ENCODE results near the gene S100B.
"Not testable (repeated sequence)": the region's sequence is repeated elsewhere in the genome, so short reads cannot be mapped to it uniquely, and the experiment has no call there.

S100B gene

GRCh38 chr21:46598581-46599572 is 6.0 kb downstream of the S100B start:
- no peak for DNase-seq

DNA sequence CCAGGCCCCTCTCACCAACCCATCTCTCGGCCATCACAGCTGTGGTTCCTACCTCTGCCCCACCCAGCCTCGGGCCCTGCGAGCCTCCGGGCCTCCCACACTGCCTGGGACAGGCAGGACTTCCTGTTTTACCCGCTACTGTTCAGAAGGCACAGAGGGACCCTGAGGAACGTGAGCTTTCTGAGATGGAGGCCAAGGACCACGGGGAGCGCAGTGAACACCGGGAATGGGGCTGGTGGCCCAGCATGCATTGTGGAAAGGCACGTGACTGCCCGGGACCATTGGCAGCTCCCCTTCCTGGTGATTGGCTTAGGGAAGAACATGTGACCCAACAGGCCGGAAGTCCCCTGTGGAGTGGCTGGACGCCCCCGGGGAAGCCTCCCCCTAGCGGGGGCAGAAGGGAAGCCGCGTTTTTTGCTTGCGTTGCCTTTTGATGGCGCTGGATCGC is 7.0 kb downstream of the S100B start:
- no peak for DNase-seq

GRCh38 chr21:46597031-46597430 is 7.9 kb downstream of the S100B start:
- no peak for DNase-seq

DNA sequence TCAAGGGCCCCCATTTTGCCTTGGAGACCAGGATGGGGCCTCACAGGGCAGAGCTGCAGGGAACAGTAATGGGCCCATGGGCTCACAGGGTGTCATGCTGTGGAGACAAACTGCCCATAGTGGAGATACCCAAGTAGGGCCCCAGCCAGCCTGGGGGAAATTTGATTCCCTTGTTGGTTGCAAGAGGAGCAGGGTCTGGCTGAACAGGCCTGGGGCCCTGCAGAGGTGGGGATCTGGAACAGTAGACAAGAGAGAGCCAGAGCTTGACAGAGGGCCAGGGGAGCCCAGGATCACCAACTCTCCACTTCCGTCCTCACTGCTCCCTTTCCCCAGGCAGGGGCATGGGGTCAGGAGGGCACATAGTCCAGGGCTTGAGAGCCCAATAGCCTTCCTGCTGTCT is 8.7 kb downstream of the S100B start:
- DNase-seq = no peak

DNA sequence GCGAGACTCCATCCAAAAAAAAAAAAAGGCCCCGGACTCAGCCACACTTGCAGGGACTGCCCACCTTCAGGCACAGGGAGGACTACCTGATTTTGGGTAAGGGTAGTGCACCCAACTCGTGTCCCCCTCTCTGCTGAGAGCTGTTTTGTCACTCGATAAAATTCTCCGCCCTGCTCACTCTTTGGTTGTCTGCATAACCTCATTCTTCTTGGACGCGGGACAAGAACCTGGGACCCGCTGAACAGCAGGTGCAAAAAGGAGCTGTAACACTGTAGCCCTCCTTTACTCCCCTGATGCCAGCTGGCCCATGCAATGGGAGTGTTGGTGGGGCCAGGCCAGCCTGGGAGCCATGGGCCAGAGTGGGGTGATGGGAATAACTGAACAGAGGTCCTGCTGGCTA is 10.6 kb downstream of the S100B start:
- DNase-seq = no peak

DNA sequence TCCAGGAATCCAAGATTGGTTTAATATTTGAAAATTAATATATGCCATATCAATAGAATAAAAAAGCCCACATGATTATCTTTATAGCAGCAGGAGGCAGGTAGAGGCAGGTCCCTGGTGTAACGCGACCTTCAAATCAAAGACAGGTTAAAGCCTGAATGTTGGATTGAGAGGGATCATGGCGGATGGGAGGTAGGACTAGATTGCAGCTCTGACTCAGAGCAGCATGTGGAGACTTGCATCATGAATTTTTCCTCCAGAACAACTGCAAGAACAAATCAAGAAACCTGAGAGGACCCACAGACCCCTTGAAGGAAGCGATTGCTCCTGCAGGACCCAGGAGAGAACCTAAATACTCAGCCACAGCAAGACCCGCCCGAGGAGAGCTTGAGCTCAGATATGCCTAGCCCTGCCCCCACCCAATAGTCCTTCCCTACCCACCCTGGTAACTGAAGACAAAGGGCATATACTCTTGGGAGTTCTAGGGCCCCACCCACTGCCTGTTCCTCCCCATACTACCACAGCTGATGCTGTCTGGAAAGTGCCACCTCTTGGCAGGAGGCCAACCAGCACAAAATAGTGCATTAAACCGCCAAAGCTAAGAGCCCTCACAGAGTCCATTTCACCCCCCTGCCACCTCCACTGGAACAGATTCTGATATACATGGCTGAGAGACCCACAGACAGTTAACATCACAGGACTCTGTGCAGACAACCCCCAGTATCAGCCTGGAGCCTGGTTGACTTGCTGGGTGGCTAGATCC is 19.5 kb downstream of the S100B start:
- no peak for DNase-seq

DNA sequence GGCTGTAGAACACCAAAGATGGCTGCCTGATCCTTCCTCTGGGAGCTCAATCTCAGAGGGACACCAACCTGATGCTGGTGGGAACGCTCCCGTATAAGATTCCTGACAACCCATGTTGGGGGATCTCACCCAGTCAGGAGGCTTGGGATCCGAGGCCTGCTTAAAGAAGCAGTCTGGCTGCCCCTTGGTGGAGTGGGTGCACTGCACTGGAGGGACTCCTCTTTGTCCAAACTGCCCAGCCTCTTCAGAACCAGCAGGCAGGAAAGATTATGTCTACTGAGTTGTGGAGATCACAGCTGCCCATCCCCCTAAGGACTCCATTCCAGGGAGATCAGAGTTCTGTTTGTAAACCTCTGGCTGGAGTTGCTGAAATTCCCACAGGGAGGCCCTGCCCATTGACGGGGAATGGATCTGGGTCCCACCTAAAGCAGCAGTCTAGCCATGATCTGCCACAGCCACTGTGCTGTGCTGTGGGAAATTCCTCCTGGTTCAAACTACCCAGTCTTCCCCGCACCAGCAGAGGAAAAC is 23.0 kb downstream of the S100B start:
- DNase-seq = no peak

- DNase-seq = not testable (repeated sequence)
These were observed 25.5 kb downstream of the S100B start for GRCh38 chr21:46579394-46579793.

- DNase-seq = not testable (repeated sequence)
These were observed 27.1 kb downstream of the S100B start for GRCh38 chr21:46577786-46578185.

GRCh38 chr21:46572850-46573249 is 32.0 kb downstream of the S100B start:
- DNase-seq = no peak

DNA sequence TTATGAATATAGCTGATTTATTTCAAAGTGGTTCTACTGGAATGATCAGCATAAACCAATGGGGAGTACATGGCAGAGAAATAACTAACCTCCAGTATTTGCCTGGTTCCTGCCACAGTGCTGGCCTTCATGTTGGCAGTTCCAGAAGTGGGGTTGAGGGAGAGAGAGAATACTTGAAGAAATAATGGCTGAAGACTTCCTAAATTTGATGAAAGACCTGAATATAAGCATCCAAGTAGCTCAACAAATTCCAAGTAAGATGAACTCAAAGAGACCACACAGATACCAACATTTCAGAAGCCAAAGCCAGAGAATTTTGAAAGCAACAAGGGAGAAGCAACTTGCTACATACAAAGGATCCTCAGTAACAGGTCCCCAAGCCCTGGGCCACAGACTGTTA is 34.3 kb downstream of the S100B start:
- no peak for DNase-seq

- no peak for DNase-seq
These were observed 34.8 kb downstream of the S100B start for GRCh38 chr21:46570119-46570518.

GRCh38 chr21:46569081-46569480 is 35.8 kb downstream of the S100B start:
- no peak for DNase-seq

DNA sequence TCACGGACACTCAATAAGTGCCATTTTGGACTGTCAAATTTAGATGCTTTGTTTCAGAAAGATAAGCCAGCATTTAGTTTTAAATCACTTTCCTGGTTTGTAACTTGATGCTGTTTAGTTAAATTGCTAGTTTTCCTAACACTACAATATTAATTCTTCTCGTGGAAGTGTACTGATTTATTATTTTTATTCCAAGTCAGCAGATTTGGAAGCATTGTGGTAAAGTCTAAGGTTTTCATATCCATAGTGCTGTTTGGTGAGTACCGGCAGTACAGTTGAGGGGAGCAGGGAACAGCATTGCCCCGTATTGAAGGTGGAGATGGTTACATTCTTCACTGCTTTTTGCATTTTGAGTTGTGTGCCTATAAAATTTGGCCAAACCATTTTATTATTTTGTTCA is 36.3 kb downstream of the S100B start:
- DNase-seq = no peak

- DNase-seq = no peak
These were observed 37.5 kb downstream of the S100B start for GRCh38 chr21:46567348-46567747.

GRCh38 chr21:46564391-46564790 is 40.5 kb downstream of the S100B start:
- DNase-seq = no peak

- DNase-seq = no peak
These were observed 41.8 kb downstream of the S100B start for GRCh38 chr21:46562964-46563607.

- no peak for DNase-seq
These were observed 42.4 kb downstream of the S100B start for GRCh38 chr21:46562472-46562871.

DNA sequence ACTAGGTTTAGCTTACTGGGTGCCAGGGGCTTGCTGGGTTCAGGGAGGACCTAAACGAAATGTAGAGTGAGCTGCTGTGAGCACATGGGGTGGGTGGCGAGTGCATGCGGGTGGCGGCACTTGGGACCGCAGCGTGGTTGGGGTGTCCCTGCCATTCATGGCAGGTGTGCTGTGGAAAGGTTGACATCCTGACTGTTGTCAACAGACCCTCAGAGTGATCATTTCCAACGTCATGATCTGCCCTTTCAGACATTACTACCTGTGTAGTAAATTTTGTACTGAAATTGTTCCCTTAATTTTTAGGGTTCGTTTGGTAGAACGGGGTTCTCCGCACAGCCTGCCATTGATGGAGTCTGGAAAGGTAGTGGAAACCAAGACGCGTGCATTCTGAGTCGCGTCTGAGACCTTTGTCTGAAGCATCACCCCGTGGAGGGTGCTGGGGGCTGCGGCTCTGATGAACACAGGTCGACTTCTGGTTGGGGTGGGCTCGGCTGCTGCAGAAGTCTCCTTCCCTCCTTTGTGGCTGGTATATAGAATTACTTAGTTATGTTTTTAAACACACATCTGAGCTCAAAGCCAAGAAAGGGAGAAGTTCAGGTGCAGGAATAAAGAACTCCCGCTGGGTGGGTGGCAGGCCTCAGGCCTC is 43.3 kb downstream of the S100B start:
- no peak for DNase-seq

GRCh38 chr21:46560568-46561444 is 44.1 kb downstream of the S100B start:
- DNase-seq = no peak

GRCh38 chr21:46559291-46559983 is 45.4 kb downstream of the S100B start:
- DNase-seq = no peak
